ENCODE measurements around the gene RYR1.

DNA sequence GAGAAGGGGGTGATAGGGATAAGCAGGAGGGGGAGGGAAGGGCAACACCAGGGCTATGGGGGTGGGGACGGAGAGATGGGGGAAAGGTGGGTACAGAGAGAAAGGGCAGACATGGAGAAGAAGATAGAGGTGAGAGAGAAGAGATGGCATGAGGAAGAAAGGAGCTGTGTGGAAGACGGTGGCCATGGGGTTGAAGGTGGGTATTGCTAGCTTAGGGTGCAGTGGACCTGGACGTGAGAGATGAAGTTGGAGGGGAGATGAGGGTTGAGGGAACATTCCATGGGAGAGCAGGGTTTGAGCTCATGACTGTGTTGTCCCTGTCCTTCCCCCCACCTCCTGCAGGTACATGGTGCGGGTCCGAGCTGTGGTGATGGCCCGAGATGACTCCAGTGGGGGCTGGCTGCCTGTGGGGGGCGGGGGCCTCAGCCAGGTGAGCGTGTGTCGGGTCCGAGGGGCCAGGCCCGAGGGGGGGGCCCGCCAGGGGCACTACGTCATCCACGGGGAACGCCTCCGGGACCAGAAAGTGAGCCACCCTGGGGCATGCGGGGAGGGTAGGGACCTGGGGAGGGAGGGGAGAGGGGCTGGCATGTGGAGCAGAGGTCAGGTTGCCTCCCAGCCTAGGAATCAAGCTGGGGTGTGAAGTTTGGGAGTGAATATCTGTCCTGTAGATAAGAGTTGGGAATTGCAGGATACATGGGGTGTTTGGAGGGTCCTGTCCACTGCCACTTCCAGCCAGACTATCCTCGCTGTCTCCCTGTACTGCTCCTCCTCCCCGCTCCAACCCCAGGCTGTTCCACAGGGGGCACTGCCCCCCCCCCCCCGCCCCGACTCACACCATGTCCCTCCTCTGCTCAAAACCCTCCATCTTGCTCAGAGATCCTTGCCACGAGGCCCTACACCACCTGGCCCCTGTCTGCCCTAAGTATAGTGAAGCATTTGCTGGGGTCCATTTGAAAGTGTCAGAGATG lies 43.2 kb upstream of the RYR1 start:
- TF ChIP-seq, protein P1, sequence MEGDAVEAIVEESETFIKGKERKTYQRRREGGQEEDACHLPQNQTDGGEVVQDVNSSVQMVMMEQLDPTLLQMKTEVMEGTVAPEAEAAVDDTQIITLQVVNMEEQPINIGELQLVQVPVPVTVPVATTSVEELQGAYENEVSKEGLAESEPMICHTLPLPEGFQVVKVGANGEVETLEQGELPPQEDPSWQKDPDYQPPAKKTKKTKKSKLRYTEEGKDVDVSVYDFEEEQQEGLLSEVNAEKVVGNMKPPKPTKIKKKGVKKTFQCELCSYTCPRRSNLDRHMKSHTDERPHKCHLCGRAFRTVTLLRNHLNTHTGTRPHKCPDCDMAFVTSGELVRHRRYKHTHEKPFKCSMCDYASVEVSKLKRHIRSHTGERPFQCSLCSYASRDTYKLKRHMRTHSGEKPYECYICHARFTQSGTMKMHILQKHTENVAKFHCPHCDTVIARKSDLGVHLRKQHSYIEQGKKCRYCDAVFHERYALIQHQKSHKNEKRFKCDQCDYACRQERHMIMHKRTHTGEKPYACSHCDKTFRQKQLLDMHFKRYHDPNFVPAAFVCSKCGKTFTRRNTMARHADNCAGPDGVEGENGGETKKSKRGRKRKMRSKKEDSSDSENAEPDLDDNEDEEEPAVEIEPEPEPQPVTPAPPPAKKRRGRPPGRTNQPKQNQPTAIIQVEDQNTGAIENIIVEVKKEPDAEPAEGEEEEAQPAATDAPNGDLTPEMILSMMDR (IDR thresholded peaks at IDR 0.05), result no peak
- no peak for TF ChIP-seq EZH2 (IDR thresholded peaks at IDR 0.05; ENCODE audit: borderline replicate concordance, insufficient read depth, low read depth, low read length, poor library complexity, severe bottlenecking)

All from B cell (primary cell).